ENCODE measurements around the gene AP3S1. TPM values are rescaled to one million over a fixed set of nuclear protein-coding genes. Genes with fewer than 3 reads are reported as not detected.

AP3S1 gene
- polyA plus RNA-seq (2013, experiment 1 of 2): 72.2 TPM
- 79.1 TPM for polyA plus RNA-seq (2013, experiment 2 of 2)

DNA sequence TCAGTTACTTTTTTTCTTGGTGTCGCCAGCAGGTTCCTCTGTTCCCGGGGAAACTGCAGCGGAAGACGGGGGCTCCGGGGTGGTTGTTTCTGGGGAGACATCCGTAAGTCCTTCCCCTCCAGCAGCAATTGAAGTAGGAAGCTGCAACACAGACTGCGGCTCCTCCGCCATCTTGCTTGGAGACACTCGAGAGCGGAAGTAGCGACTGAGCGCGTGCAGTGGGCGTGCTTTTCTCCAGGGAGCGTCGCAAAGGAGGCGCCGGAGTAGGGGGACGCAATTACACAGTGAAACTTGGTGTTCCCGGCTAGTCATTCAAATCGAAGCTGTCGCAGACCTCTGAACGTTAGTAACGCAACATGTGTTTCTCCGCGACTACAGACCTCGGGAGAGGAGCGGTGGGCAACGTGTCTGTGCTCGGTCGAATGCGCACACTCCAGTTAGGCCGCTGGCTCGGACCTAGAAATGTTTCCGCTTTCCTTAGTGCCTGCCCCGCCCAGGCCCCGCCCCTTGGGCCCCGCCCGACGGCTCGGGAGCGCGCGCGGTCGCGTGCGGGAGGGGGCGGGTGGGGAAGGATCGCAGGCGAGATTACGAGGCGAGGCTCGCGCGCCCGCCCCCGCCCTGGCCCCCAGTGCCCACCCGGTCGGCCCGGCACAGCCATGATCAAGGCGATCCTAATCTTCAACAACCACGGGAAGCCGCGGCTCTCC, at the start of gene AP3S1, which contains the start of gene ATG12:
Gene AP3S1 (plus strand): TSS at position 554 of the 707 bp plus-strand sequence. CDS start 103 bp downstream, at position 657.
Gene ATG12 (minus strand): TSS at position 184 of the 707 bp plus-strand sequence. CDS start 13 bp downstream, at position 171.
- Histone ChIP-seq H3K4me3 (ENCODE audit: insufficient read depth in 1 of 2, low read depth in 1 of 2, low read length in 2 of 2) (peak within 1 kb of the TSS; percentile 86 to 96), H3K27me3 (ENCODE audit: control insufficient read depth in 1 of 2, insufficient read depth in 1 of 2, low read length in 2 of 2) (no peaks in the 10 kb centered on the region), H4K8ac (ENCODE audit: low read length) (peak within 1 kb of the TSS; percentile 100), H2AFZ (ENCODE audit: low read depth, low read length) (peak within 1 kb of the TSS; percentile 89), H3K4me1 (ENCODE audit: control insufficient read depth, insufficient read depth, low read depth, low read length) (peaks cover 8% of the 10 kb centered on the region), H3K79me1 (replicated peaks; ENCODE audit: low read length, poor library complexity, severe bottlenecking) (peaks cover 2% of the 10 kb centered on the region), H4K91ac (ENCODE audit: low read length) (peak within 1 kb of the TSS; percentile 95), H3K27ac (ENCODE audit: low read length, poor library complexity, severe bottlenecking) (peak within 1 kb of the TSS; percentile 99), H2BK12ac (ENCODE audit: low read length in 2 of 2) (peak within 1 kb of the TSS; percentile 91 to 97), H2BK15ac (ENCODE audit: low read depth, poor library complexity, severe bottlenecking) (peak within 1 kb of the TSS; percentile 89), H3K4ac (ENCODE audit: low read depth in 1 of 2, low read length in 2 of 2) (peak within 1 kb of the TSS; percentile 96 to 98), H3K36me3 (ENCODE audit: control insufficient read depth in 1 of 2, insufficient read depth in 2 of 2, low read depth in 1 of 2, low read length in 2 of 2) (peaks cover 3 to 16% of the 10 kb centered on the region in 2 experiments), H3K9me3 (ENCODE audit: control insufficient read depth, low read length) (no peaks in the 10 kb centered on the region), H3K14ac (ENCODE audit: low read length in 2 of 2) (peak within 1 kb of the TSS in 1 of 2 experiments; percentile 97), H3K23ac (ENCODE audit: low read length in 2 of 2) (peak within 1 kb of the TSS in 1 of 2 experiments; percentile 97), H3K9ac (ENCODE audit: low read length) (peak within 1 kb of the TSS; percentile 93), H3K18ac (ENCODE audit: low read depth in 1 of 2, low read length in 2 of 2) (peak within 1 kb of the TSS; percentile 99 to 100), H2AK5ac (ENCODE audit: low read length, severe bottlenecking) (no peak within 1 kb of the TSS), H2BK5ac (ENCODE audit: low read depth, low read length, poor library complexity, severe bottlenecking) (peak within 1 kb of the TSS; percentile 94), H3K4me2 (ENCODE audit: low read length, poor library complexity, severe bottlenecking) (peak within 1 kb of the TSS; percentile 71), H2BK120ac (ENCODE audit: low read depth, low read length) (peak within 1 kb of the TSS; percentile 95)
- WGBS: 5% methylated on average over 60 of the region's 65 CpGs
- DNase-seq: peak; percentile 96

DNA sequence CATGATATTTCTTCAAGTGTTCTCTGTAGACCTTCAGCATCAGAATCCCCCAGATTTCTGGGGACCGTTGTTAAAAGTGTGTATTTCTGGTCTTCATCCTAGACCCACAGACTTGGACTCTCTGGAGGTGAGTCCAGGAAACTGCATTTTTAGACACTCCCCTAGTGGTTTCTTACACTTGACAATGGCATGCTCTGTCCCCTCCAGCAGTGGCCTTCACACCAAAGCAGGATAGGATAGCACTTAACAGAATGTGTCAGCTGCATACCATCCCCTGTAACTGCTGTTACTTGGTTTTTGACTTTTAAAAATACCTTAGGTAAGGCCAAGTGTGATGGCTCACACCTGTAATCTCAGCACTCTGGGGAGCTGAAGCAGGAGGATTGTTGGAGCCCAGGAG, 46.0 kb upstream of the AP3S1 start:
- Histone ChIP-seq H3K4me1 (ENCODE audit: control insufficient read depth, insufficient read depth, low read depth, low read length) (no peaks in the 10 kb centered on the region), H3K27ac (ENCODE audit: low read length, poor library complexity, severe bottlenecking) (no peak overlapping the region), H3K23ac (ENCODE audit: low read length in 2 of 2) (no peak overlapping the region), H3K4me2 (ENCODE audit: low read length, poor library complexity, severe bottlenecking) (no peak overlapping the region), H2BK12ac (ENCODE audit: low read length in 2 of 2) (no peak overlapping the region), H2AK5ac (ENCODE audit: low read length, severe bottlenecking) (no peak overlapping the region), H2BK15ac (ENCODE audit: low read depth, poor library complexity, severe bottlenecking) (no peak overlapping the region), H3K4me3 (ENCODE audit: insufficient read depth in 1 of 2, low read depth in 1 of 2, low read length in 2 of 2) (no peak overlapping the region), H2BK5ac (ENCODE audit: low read depth, low read length, poor library complexity, severe bottlenecking) (no peak overlapping the region), H3K79me1 (replicated peaks; ENCODE audit: low read length, poor library complexity, severe bottlenecking) (no peaks in the 10 kb centered on the region), H2AFZ (ENCODE audit: low read depth, low read length) (no peak overlapping the region), H4K91ac (ENCODE audit: low read length) (no peak overlapping the region), H2BK120ac (ENCODE audit: low read depth, low read length) (no peak overlapping the region), H3K9me3 (ENCODE audit: control insufficient read depth, low read length) (no peaks in the 10 kb centered on the region), H3K4ac (ENCODE audit: low read depth in 1 of 2, low read length in 2 of 2) (no peak overlapping the region), H3K18ac (ENCODE audit: low read depth in 1 of 2, low read length in 2 of 2) (no peak overlapping the region), H3K14ac (ENCODE audit: low read length in 2 of 2) (no peak overlapping the region), H3K27me3 (ENCODE audit: control insufficient read depth in 1 of 2, insufficient read depth in 1 of 2, low read length in 2 of 2) (peaks cover 0 to 10% of the 10 kb centered on the region in 2 experiments), H3K9ac (ENCODE audit: low read length) (no peak overlapping the region), H3K36me3 (ENCODE audit: control insufficient read depth in 1 of 2, insufficient read depth in 2 of 2, low read depth in 1 of 2, low read length in 2 of 2) (no peaks in the 10 kb centered on the region), H4K8ac (ENCODE audit: low read length) (no peak overlapping the region)
- 89% methylated on average over 1 of the region's 1 CpG for WGBS
- no peak for DNase-seq

DNA sequence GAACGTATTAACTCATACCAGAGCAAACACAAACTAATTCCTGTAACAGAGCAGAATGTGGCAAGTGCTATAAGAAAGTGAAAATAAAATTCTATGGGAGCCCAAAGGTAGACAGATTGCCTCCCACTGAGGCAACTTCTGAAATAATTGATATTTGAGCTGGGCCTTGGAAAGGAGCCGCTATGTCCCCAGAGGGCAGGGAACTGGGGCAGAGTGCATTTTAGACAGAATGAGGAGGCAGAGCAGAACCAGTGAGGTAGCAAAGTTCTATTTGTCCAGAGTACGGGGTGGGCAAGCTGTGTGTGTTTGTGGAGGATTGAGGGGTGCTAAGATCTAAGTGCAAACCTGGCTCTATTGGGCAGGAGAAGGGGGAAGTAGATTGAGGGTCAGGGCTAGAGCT, 45.1 kb upstream of the AP3S1 start:
- Histone ChIP-seq H3K4me2 (ENCODE audit: low read length, poor library complexity, severe bottlenecking) (no peak overlapping the region), H2BK120ac (ENCODE audit: low read depth, low read length) (no peak overlapping the region), H2BK12ac (ENCODE audit: low read length in 2 of 2) (no peak overlapping the region), H3K18ac (ENCODE audit: low read depth in 1 of 2, low read length in 2 of 2) (no peak overlapping the region), H3K79me1 (replicated peaks; ENCODE audit: low read length, poor library complexity, severe bottlenecking) (no peaks in the 10 kb centered on the region), H2AK5ac (ENCODE audit: low read length, severe bottlenecking) (no peak overlapping the region), H3K36me3 (ENCODE audit: control insufficient read depth in 1 of 2, insufficient read depth in 2 of 2, low read depth in 1 of 2, low read length in 2 of 2) (no peaks in the 10 kb centered on the region), H3K14ac (ENCODE audit: low read length in 2 of 2) (no peak overlapping the region), H2AFZ (ENCODE audit: low read depth, low read length) (no peak overlapping the region), H3K4ac (ENCODE audit: low read depth in 1 of 2, low read length in 2 of 2) (no peak overlapping the region), H3K9me3 (ENCODE audit: control insufficient read depth, low read length) (no peaks in the 10 kb centered on the region), H2BK5ac (ENCODE audit: low read depth, low read length, poor library complexity, severe bottlenecking) (no peak overlapping the region), H3K27ac (ENCODE audit: low read length, poor library complexity, severe bottlenecking) (no peak overlapping the region), H4K8ac (ENCODE audit: low read length) (no peak overlapping the region), H3K27me3 (ENCODE audit: control insufficient read depth in 1 of 2, insufficient read depth in 1 of 2, low read length in 2 of 2) (peaks cover 0 to 10% of the 10 kb centered on the region in 2 experiments), H4K91ac (ENCODE audit: low read length) (no peak overlapping the region), H3K4me1 (ENCODE audit: control insufficient read depth, insufficient read depth, low read depth, low read length) (no peaks in the 10 kb centered on the region), H2BK15ac (ENCODE audit: low read depth, poor library complexity, severe bottlenecking) (no peak overlapping the region), H3K9ac (ENCODE audit: low read length) (no peak overlapping the region), H3K23ac (ENCODE audit: low read length in 2 of 2) (no peak overlapping the region), H3K4me3 (ENCODE audit: insufficient read depth in 1 of 2, low read depth in 1 of 2, low read length in 2 of 2) (no peak overlapping the region)
- no peak for DNase-seq
- WGBS: 79% methylated on average over 2 of the region's 3 CpGs

DNA sequence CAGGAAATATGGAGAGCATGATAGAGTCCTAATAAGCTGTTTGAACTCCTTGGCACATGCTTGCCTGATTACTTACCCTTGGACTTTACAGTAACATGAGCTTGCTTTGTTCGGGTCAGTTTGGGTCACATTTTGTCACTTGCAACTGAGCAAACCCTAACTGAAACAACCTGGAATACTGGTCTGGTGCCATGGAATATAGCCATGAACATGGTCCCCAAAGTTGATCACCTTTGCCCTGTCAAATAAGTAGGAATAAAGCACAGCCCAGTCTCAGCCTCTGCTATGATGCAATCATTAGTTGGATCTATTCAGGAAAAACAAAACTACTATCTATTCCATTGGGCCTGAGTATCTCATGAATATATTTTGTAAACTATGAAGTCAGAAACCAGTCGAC, 43.5 kb upstream of the AP3S1 start:
- H3K79me1 ChIP-seq (replicated peaks; ENCODE audit: low read length, poor library complexity, severe bottlenecking): no peaks in the 10 kb centered on the region
- no peak overlapping the region for H3K27ac ChIP-seq (ENCODE audit: low read length, poor library complexity, severe bottlenecking)
- no peak overlapping the region for H2BK120ac ChIP-seq (ENCODE audit: low read depth, low read length)
- H2BK5ac ChIP-seq (ENCODE audit: low read depth, low read length, poor library complexity, severe bottlenecking): no peak overlapping the region
- DNase-seq: no peak
- no peak overlapping the region for H3K9ac ChIP-seq (ENCODE audit: low read length)
- no peak overlapping the region for H3K4me2 ChIP-seq (ENCODE audit: low read length, poor library complexity, severe bottlenecking)
- no peak overlapping the region for H4K8ac ChIP-seq (ENCODE audit: low read length)
- peaks cover under 1 to 4% of the 10 kb centered on the region in 2 experiments for H3K27me3 ChIP-seq (ENCODE audit: control insufficient read depth in 1 of 2, insufficient read depth in 1 of 2, low read length in 2 of 2)
- WGBS: 67% methylated on average over 2 of the region's 2 CpGs
- H4K91ac ChIP-seq (ENCODE audit: low read length): no peak overlapping the region
- H3K23ac ChIP-seq (ENCODE audit: low read length in 2 of 2): no peak overlapping the region
- no peak overlapping the region for H2AFZ ChIP-seq (ENCODE audit: low read depth, low read length)
- H2AK5ac ChIP-seq (ENCODE audit: low read length, severe bottlenecking): no peak overlapping the region
- no peak overlapping the region for H2BK12ac ChIP-seq (ENCODE audit: low read length in 2 of 2)
- no peak overlapping the region for H3K14ac ChIP-seq (ENCODE audit: low read length in 2 of 2)
- H3K4ac ChIP-seq (ENCODE audit: low read depth in 1 of 2, low read length in 2 of 2): no peak overlapping the region
- H2BK15ac ChIP-seq (ENCODE audit: low read depth, poor library complexity, severe bottlenecking): no peak overlapping the region
- no peaks in the 10 kb centered on the region for H3K9me3 ChIP-seq (ENCODE audit: control insufficient read depth, low read length)
- H3K4me1 ChIP-seq (ENCODE audit: control insufficient read depth, insufficient read depth, low read depth, low read length): no peaks in the 10 kb centered on the region
- no peaks in the 10 kb centered on the region for H3K36me3 ChIP-seq (ENCODE audit: control insufficient read depth in 1 of 2, insufficient read depth in 2 of 2, low read depth in 1 of 2, low read length in 2 of 2)
- no peak overlapping the region for H3K18ac ChIP-seq (ENCODE audit: low read depth in 1 of 2, low read length in 2 of 2)
- no peak overlapping the region for H3K4me3 ChIP-seq (ENCODE audit: insufficient read depth in 1 of 2, low read depth in 1 of 2, low read length in 2 of 2)
